CD8-positive, alpha-beta memory T cell (primary cell): Measurements from ENCODE around the gene CHRM4. TPM values are rescaled to one million over a fixed set of nuclear protein-coding genes. Genes with fewer than 3 reads are reported as not detected.

ENCODE experiments used
- CTCF ChIA-PET: fragments of 350-600 bp; sonication (Branson Sonifier 250); formaldehyde crosslinking; loops from one replicate; lab custom pipeline; 2021; ENCODE audit warnings: antibody characterized with exemption; lab: Charles Lee
- POLR2A ChIA-PET: fragments of 350-600 bp; sonication (Branson Sonifier 250); formaldehyde crosslinking; loops from one replicate; lab custom pipeline; 2021; ENCODE audit warnings: antibody characterized with exemption; lab: Charles Lee
- DNase-seq, 5 donors: peaks; one replicate each; pipeline versions ENCODE4 v3.0.0 to v3.0.0-alpha.2; 2020 to 2022; ENCODE audit warnings: mixed read lengths in 1 of 5
- H3K27ac ChIP-seq: one replicate; pipeline ENCODE4 v1.7.0; 2013; ENCODE audit warnings: low read depth, mild to moderate bottlenecking, low read length, moderate library complexity
- H3K27me3 ChIP-seq: 2 replicates; pipeline ENCODE4 v1.7.0; 2013; ENCODE audit warnings: low read length, mild to moderate bottlenecking; ENCODE audit not compliant: insufficient read depth, poor library complexity, severe bottlenecking
- H3K36me3 ChIP-seq: 2 replicates; pipeline ENCODE4 v1.7.0; 2013; ENCODE audit warnings: mild to moderate bottlenecking, low read length, moderate library complexity; ENCODE audit not compliant: insufficient read depth
- H3K4me1 ChIP-seq: 2 replicates; pipeline ENCODE4 v1.7.0; 2013; ENCODE audit warnings: mild to moderate bottlenecking, low read length, moderate library complexity; ENCODE audit not compliant: insufficient read depth
- H3K4me3 ChIP-seq: 2 replicates; pipeline ENCODE4 v1.7.0; 2013; ENCODE audit warnings: mild to moderate bottlenecking, low read length
- H3K9me3 ChIP-seq: 2 replicates; pipeline ENCODE4 v1.7.0; 2013; ENCODE audit warnings: mild to moderate bottlenecking, low read length
- H3K27ac Mint-ChIP-seq, 8 donors: one replicate each; pipeline ENCODE4 v1.8.0; 2020 to 2021; ENCODE audit warnings: mixed read lengths in 8 of 8, mild to moderate bottlenecking in 6 of 8, inconsistent platforms in 3 of 8, moderate library complexity in 3 of 8
- H3K27me3 Mint-ChIP-seq, 2 donors: one replicate each; pipeline ENCODE4 v1.8.0; 2020 to 2021; ENCODE audit warnings: mixed read lengths in 2 of 2, mild to moderate bottlenecking in 1 of 2, moderate library complexity in 1 of 2
- H3K36me3 Mint-ChIP-seq, 3 donors: one replicate each; pipeline ENCODE4 v1.8.0; 2020 to 2021; ENCODE audit warnings: mixed read lengths in 3 of 3, inconsistent platforms in 1 of 3, mild to moderate bottlenecking in 1 of 3
- H3K4me1 Mint-ChIP-seq, 3 donors: one replicate each; pipeline ENCODE4 v1.8.0; 2020 to 2021; ENCODE audit warnings: mixed read lengths in 3 of 3, inconsistent platforms in 1 of 3, mild to moderate bottlenecking in 1 of 3
- H3K4me3 Mint-ChIP-seq, 7 donors: one replicate each; pipeline ENCODE4 v1.8.0; 2020 to 2021; ENCODE audit warnings: mixed read lengths in 7 of 7, mild to moderate bottlenecking in 6 of 7, moderate library complexity in 4 of 7, inconsistent platforms in 2 of 7
- H3K9me3 Mint-ChIP-seq, 5 donors: one replicate each; pipeline ENCODE4 v1.8.0; 2020 to 2022; ENCODE audit warnings: mixed read lengths in 5 of 5, mild to moderate bottlenecking in 3 of 5, moderate library complexity in 2 of 5, inconsistent platforms in 1 of 5
- polyA plus RNA-seq: library from polyadenylated mRNA; unstranded; fragments of 300-500 nt; fragmentation: Illumina TruSeq; gene quantifications from one replicate; pipeline ENCODE4 v1.2.3, GENCODE V29; 2021
- total RNA-seq, 2 experiments: library from RNA; stranded (reverse); gene quantifications; one replicate each; pipeline ENCODE4 v1.2.3, GENCODE V29; 2021

Gene CHRM4
- total and polyA plus RNA-seq, 3 experiments from 2014 or later = 0.63 TPM; not detected in 2

DNA sequence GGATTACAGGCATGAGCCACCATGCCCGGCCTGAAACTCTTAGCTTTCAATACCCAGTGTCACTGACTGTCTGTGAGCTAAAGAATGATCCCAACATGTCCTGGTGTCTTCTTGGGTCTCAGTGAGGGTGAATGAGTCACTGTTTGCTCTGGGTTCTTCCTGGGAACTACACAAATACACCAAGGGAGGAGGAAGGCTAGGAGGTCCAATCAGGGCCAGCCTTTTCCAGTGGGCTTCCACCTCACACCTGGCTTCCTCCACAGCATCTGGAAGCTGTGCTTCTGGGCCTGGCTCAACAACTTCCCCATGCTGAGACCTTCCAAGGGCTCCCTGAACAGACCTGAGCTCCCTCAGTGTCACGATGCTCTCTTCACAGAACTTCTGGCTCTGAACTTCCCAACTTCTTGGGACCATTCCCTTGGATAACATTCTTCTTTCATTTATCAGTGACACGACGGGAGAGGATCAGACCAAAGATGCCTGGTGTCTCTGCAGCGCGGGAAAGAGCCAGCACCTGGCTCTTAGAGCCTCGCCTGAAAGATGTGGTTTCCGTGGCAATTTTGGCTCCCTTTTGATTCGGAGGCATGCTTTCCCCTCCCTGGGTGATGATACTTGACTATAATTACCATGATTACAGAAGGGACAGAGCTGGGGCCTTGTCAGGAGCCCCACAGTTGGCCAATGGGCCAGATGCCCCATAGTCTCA, 22.3 kb upstream of the CHRM4 start:
- H3K27ac Mint-ChIP-seq = peak overlapping the region in 3 of 8 donors; percentile 24 to 73 (median 45)
- POLR2A ChIA-PET = no interaction called here
- CTCF ChIA-PET = no interaction called here

GRCh38 chr11:46410021-46410420, 18.4 kb upstream of the CHRM4 start:
- ChIA-PET CTCF (no interaction called here), POLR2A (no interaction called here)
- Mint-ChIP-seq H3K4me1 (peaks cover 9 to 10% (median 9%) of the 10 kb centered on the region in 3 donors), H3K4me3 (no peak overlapping the region), H3K9me3 (no peaks in the 10 kb centered on the region), H3K27me3 (no peaks in the 10 kb centered on the region), H3K36me3 (peaks cover 7 to 77% (median 17%) of the 10 kb centered on the region in 3 donors), H3K27ac (peak overlapping the region in 1 of 8 donors; percentile 41)
- Histone ChIP-seq H3K27me3 (no peaks in the 10 kb centered on the region), H3K9me3 (no peaks in the 10 kb centered on the region), H3K36me3 (peaks cover 32% of the 10 kb centered on the region), H3K4me3 (no peak overlapping the region), H3K27ac (no peak overlapping the region), H3K4me1 (peaks cover 8% of the 10 kb centered on the region)
- DNase-seq = no peak

More for the DNA sequence above, 22.3 kb upstream of the CHRM4 start:
- H3K9me3 Mint-ChIP-seq = no peaks in the 10 kb centered on the region
- Histone ChIP-seq H3K36me3 (peaks cover 29% of the 10 kb centered on the region), H3K4me1 (peaks cover 18% of the 10 kb centered on the region), H3K4me3 (no peak overlapping the region), H3K27me3 (no peaks in the 10 kb centered on the region), H3K27ac (no peak overlapping the region), H3K9me3 (no peaks in the 10 kb centered on the region)
- H3K4me1 Mint-ChIP-seq = peaks cover 14 to 21% (median 17%) of the 10 kb centered on the region in 3 donors
- no peaks in the 10 kb centered on the region for H3K27me3 Mint-ChIP-seq
- peaks cover 8 to 86% (median 20%) of the 10 kb centered on the region in 3 donors for H3K36me3 Mint-ChIP-seq
- peak in 2 of 5 donors; percentile 14 to 69 for DNase-seq
- H3K4me3 Mint-ChIP-seq = no peak overlapping the region

DNA sequence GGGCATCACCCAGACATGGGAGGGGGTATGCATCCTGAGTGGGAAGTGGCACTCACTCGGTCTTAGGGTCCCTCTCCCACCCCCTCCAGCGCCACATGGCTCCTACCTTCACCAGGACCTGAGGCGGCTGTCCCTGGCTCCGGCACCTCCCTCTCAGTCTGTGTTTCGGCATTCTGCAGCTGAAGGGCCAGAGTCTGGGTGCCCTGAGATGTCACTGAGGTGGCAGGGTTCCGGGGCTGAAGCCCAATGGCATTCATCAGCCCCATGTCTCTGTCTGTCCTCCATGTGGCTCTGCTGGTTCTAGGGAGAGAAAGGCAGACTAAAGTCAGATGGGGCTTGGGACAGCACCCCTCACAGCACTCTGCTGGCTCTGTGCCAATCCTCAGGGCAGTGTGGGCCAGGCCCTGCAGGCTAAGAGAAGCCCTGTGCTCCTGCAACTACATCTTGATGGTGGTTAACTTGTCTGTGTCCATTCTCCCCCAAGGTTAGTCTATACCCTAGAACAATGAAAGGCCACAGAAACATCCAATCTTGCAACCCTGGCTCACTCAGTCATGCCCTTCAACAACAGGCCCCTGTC, 16.9 kb upstream of the CHRM4 start:
- CTCF ChIA-PET = interaction anchor here (0.7 kb wide), 1 partner anchor 121 kb away, joined by 3 read pairs; no protein-coding TSS in a partner anchor
- Mint-ChIP-seq H3K36me3 (peaks cover 7 to 75% (median 16%) of the 10 kb centered on the region in 3 donors), H3K4me1 (no peaks in the 10 kb centered on the region), H3K27me3 (no peaks in the 10 kb centered on the region), H3K9me3 (no peaks in the 10 kb centered on the region), H3K4me3 (no peak overlapping the region), H3K27ac (no peak overlapping the region)
- Histone ChIP-seq H3K4me1 (no peaks in the 10 kb centered on the region), H3K4me3 (no peak overlapping the region), H3K27me3 (no peaks in the 10 kb centered on the region), H3K36me3 (peaks cover 40% of the 10 kb centered on the region), H3K9me3 (no peaks in the 10 kb centered on the region), H3K27ac (no peak overlapping the region)
- no peak for DNase-seq
- POLR2A ChIA-PET = no interaction called here

DNA sequence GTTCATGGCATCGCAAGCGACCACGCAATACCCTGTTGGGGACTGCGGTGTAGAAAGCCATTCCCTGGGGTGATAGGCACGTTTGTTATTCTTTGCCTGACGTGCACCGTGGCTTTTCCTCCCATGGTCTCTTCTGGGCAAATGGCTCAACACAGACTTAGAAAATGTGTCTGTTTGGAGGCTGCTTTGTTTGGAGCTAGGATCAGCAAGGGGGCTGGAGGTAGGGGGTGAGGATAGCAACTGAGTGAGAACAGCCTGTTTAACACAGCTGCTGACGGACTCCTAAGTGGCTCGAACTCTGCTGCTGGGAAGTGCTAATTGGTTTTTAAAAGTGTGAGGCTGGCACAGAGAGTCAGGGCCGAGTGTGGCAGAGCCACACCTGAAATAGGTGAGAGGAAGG, 16.1 kb upstream of the CHRM4 start:
- ChIA-PET POLR2A (no interaction called here), CTCF (no interaction called here)
- H3K4me3 ChIP-seq = no peak overlapping the region
- Mint-ChIP-seq H3K4me3 (no peak overlapping the region), H3K4me1 (no peaks in the 10 kb centered on the region), H3K27ac (peak overlapping the region in 1 of 8 donors; percentile 26), H3K9me3 (no peaks in the 10 kb centered on the region), H3K36me3 (peaks cover 7 to 75% (median 16%) of the 10 kb centered on the region in 3 donors), H3K27me3 (no peaks in the 10 kb centered on the region)
- no peaks in the 10 kb centered on the region for H3K9me3 ChIP-seq
- peaks cover 44% of the 10 kb centered on the region for H3K36me3 ChIP-seq
- no peaks in the 10 kb centered on the region for H3K4me1 ChIP-seq
- H3K27me3 ChIP-seq = no peaks in the 10 kb centered on the region
- no peak overlapping the region for H3K27ac ChIP-seq
- DNase-seq = no peak

- H3K27ac Mint-ChIP-seq = peak overlapping the region in 1 of 8 donors; percentile 73
- peaks cover 4 to 71% (median 20%) of the 10 kb centered on the region in 3 donors for H3K36me3 Mint-ChIP-seq
- DNase-seq = no peak
- H3K4me1 Mint-ChIP-seq = no peaks in the 10 kb centered on the region
- no peaks in the 10 kb centered on the region for H3K9me3 Mint-ChIP-seq
- H3K27me3 ChIP-seq = no peaks in the 10 kb centered on the region
- no peak overlapping the region for H3K4me3 Mint-ChIP-seq
- no peaks in the 10 kb centered on the region for H3K27me3 Mint-ChIP-seq
- no peak overlapping the region for H3K27ac ChIP-seq
- H3K4me1 ChIP-seq = no peaks in the 10 kb centered on the region
- H3K36me3 ChIP-seq = peaks cover 35% of the 10 kb centered on the region
- ChIA-PET POLR2A (no interaction called here), CTCF (no interaction called here)
- no peak overlapping the region for H3K4me3 ChIP-seq
- no peaks in the 10 kb centered on the region for H3K9me3 ChIP-seq
Observed at GRCh38 chr11:46404476-46405017, 13.0 kb upstream of the CHRM4 start.

- H3K27ac Mint-ChIP-seq = no peak overlapping the region
- no peaks in the 10 kb centered on the region for H3K27me3 Mint-ChIP-seq
- Histone ChIP-seq H3K36me3 (peaks cover 27% of the 10 kb centered on the region), H3K4me1 (no peaks in the 10 kb centered on the region), H3K4me3 (no peak overlapping the region), H3K27ac (no peak overlapping the region), H3K9me3 (no peaks in the 10 kb centered on the region), H3K27me3 (no peaks in the 10 kb centered on the region)
- peak overlapping the region in 2 of 7 donors; percentile 16 to 19 for H3K4me3 Mint-ChIP-seq
- H3K4me1 Mint-ChIP-seq = no peaks in the 10 kb centered on the region
- ChIA-PET CTCF (no interaction called here), POLR2A (no interaction called here)
- no peaks in the 10 kb centered on the region for H3K9me3 Mint-ChIP-seq
- H3K36me3 Mint-ChIP-seq = peaks cover 4 to 63% (median 17%) of the 10 kb centered on the region in 3 donors
- DNase-seq = no peak
Observed at GRCh38 chr11:46402957-46403902, 11.7 kb upstream of the CHRM4 start.

GRCh38 chr11:46397526-46397925, 6.0 kb upstream of the CHRM4 start:
- peaks cover 13 to 17% of the 10 kb centered on the region in 2 donors for H3K27me3 Mint-ChIP-seq
- peaks cover 0 to 2% (median 0%) of the 10 kb centered on the region in 5 donors for H3K9me3 Mint-ChIP-seq
- Histone ChIP-seq H3K36me3 (no peaks in the 10 kb centered on the region), H3K27ac (no peak overlapping the region), H3K4me3 (no peak overlapping the region), H3K27me3 (no peaks in the 10 kb centered on the region), H3K4me1 (peaks cover 6% of the 10 kb centered on the region), H3K9me3 (no peaks in the 10 kb centered on the region)
- peaks cover 0 to 41% (median 10%) of the 10 kb centered on the region in 3 donors for H3K36me3 Mint-ChIP-seq
- POLR2A ChIA-PET = no interaction called here
- CTCF ChIA-PET = no interaction called here
- DNase-seq = no peak
- peaks cover 7 to 11% (median 10%) of the 10 kb centered on the region in 3 donors for H3K4me1 Mint-ChIP-seq
- no peak overlapping the region for H3K4me3 Mint-ChIP-seq
- no peak overlapping the region for H3K27ac Mint-ChIP-seq
